ENCODE data around the gene KCNK5.

DNA sequence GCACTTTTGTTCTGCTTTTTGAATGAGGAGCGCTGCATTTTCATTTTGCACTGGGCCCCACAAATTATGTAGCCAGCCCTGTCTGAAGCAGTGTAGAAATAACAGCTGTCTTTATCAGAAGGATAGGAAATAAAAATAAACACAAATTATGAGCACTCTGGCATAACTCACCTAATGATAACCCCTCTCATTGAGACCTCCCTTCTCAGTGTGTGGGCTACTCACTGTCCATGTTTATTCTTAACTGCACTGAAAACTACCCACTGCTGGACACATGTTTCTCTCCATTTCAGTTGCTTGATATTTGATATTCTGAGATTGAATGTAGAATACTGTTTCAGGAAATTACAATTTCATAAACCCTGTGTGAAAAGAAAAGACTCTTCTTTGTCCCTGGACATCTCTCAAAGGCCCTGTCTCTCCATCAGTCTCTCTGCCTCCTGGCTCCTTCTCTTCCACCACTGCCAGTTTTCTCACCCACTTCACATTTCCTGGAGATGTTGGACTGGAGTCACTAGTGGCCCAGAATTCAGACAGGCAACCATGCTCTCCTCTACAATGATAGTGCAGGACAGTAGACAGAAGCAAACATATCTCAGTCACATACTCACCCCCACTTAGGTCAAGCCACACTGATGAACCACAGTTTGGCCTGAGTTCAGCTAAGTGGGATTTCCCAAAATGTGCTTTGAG, 84.6 kb downstream of the KCNK5 start:
- no peak for TF ChIP-seq POLR2A (IDR thresholded peaks at IDR 0.05)
- TF ChIP-seq, protein P1, sequence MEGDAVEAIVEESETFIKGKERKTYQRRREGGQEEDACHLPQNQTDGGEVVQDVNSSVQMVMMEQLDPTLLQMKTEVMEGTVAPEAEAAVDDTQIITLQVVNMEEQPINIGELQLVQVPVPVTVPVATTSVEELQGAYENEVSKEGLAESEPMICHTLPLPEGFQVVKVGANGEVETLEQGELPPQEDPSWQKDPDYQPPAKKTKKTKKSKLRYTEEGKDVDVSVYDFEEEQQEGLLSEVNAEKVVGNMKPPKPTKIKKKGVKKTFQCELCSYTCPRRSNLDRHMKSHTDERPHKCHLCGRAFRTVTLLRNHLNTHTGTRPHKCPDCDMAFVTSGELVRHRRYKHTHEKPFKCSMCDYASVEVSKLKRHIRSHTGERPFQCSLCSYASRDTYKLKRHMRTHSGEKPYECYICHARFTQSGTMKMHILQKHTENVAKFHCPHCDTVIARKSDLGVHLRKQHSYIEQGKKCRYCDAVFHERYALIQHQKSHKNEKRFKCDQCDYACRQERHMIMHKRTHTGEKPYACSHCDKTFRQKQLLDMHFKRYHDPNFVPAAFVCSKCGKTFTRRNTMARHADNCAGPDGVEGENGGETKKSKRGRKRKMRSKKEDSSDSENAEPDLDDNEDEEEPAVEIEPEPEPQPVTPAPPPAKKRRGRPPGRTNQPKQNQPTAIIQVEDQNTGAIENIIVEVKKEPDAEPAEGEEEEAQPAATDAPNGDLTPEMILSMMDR (IDR thresholded peaks at IDR 0.05) = no peak
